NCI-H1694 treated with DMSO at 0.1 percent for 48 hours (cell line): ENCODE measurements around the gene ZNF787.
"Not testable (repeated sequence)": the region's sequence is repeated elsewhere in the genome, so short reads cannot be mapped to it uniquely, and the experiment has no call there.

Experiments
- DNase-seq: peaks from one replicate; lab custom pipeline; 2025; lab: John Stamatoyannopoulos, UW

The ZNF787 gene

DNA sequence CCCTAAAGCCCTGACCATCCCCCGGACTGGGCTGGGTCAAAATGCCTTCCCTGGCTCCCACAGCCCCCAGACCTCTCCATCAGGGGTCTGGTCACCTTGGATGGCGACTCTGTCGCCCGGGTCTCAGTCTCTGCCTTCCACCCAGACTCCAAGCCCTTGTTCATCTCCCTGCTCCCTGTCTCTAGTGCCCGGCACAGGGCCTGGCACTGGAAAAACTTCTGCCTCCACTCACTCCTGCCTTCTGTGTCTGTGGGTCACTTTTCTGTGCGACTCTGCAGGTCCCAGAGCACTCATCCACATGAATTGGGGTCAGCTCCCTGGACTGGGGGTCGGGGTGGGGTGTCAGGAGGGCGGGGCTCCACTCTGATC lies 1.1 kb downstream of the ZNF787 start:
- no peak for DNase-seq

DNA sequence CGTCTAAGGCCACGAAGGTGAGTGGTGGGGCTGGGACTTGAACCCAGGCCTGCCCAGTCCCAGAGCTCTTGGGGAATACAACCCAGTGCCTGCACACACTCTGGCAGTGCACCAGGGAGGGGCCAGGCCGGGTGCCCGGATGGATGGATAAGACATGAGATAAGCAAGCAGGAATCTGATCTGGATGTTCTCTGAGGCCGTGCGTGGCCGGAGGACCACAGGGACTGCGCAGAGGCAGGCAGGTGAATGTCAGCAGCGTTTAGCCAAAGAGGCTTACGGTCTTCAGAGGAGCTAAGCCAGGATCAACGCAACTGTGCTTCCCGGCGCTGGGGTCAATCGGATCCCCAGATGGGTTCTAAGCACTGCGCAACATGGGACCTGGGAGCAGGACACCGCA lies 1.5 kb downstream of the ZNF787 start:
- no peak for DNase-seq

DNA sequence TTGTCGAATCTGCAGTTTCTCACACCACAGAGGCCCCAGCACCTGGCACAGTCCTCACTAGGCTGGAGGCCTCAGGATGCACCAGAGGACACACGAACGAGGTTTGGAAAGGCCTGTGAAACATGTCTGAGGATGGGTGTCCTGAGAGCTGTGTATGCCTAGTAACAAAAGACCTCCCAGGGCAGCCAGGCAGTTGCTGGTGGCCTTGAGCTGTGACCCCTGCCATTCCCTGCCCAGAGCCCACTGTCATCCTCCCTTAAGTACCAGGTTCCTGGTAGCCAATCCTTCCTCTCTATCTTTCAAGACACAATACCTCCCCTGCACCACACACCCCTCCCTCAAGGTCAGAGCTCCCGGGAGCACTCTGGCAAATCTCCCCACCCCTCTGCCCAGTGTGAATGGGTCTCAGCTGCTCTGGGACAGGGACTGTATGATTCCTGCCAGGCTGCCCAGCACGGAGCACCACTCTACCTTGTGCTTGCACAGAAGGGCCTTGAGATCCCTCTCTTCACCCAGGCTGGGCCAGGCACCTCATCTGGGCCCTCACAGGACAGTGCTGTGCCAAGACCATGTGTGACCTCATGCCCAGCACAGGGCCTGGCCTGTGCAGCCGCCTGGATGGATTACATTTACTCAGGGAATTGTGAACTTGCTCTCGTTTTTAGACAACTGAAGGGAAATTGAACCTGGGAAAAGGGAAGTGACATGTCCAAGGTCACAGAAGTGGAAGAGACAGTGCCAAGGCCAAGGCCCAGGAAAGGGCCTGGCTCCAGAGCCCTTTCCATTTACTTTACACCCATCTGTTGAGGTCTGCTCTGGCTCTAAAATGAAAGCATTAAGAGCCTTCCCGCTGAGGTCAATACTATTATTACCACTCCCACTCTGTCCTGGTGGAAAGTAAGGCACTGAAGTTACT lies 2.2 kb downstream of the ZNF787 start:
- no peak for DNase-seq

DNA sequence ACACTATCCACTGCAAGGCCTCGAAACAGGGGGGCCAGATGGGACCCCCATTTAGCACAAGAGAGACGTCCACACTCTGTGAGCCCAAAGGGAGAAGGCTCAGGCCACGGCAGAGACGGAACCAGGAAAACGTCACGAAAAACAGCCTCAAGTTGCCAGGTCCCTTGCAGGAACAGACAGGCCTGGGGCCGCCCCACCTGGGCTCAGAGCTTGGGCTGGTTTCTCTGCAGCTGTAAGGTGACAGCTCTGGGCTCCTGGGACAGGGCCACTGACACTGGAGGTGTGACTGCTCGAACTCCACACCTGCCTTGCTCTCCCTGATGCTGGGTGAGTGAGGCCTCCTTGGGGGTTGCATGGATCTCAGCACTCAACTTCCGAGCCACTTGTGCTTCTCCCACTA lies 3.2 kb downstream of the ZNF787 start:
- DNase-seq, result no peak

DNA sequence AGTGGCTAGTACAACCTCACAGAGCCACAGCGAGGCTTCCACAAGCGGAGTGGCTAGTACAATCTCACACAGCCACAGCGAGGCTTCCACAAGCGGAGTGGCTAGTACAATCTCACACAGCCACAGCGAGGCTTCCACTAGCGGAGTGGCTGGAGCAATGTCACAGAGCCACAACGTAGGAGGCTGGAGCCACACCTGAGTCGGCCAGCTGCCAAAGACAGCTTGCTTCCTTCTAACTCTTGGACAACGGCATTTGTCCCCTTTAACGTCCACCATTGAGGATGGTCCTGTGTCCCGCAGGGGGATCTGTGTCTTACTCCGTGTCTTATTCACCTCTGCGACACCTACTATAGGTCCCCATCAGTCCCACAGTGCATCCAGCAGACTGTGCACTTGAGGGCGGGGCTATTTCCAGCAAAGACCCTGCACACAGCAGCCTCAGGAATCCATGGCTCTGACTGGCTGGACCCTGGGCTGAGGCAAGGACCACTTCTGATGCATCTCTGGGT lies 3.7 kb downstream of the ZNF787 start:
- DNase-seq, result no peak

DNA sequence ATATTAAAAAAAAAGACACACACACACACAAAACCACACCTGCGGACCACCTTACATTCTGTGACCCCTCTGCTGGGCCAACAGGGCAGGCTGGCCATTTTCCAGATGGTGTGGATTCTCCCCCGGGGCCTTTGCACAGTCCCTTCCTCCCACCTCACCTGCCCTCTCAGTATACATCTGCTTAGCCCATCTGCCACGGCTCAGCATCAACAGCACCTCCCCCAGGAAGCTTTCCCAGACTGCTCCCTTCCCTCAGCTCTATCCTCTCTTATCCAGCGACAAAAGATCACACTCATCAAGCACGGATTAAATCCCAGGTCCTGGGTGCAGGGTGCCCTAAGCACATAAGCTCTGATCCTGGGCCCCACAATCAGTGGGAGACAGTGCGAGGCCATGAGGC lies 4.5 kb downstream of the ZNF787 start:
- peak; percentile 1 for DNase-seq

DNA sequence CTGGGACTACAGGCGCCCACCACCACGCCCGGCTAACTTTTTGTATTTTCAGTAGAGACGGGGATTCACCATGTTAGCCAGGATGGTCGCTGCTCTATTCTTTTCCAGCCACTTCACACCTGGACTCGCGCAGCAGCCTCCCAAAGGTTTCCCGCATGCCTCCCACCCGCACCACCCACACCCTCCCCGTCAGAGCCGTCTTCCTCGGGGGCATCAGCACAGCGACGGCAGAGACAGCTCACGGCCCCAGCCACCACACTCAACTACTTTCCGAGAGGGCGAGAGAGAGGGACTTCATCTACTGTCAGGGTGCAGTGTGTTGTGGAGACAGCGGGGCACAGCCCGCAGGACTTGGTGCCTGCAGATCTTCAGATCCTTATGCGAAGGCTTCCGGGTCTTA lies 5.6 kb downstream of the ZNF787 start:
- no peak for DNase-seq

DNA sequence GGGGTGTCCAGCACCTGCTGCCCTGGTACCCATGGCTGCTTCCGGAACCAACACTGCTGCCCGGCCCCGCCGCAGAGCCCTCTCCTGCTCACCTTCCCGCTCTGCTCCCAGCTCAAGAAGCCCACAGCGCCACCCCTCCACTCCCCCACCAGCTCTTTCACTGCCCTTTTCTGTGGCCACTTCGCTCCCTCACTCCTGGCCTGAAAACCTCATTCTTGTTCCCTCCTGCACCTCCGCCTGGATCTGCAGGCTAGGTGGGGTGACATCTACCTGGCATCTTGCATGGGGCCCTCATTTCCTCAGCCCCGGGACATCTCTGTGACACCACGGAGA lies 6.4 kb downstream of the ZNF787 start:
- no peak for DNase-seq

DNA sequence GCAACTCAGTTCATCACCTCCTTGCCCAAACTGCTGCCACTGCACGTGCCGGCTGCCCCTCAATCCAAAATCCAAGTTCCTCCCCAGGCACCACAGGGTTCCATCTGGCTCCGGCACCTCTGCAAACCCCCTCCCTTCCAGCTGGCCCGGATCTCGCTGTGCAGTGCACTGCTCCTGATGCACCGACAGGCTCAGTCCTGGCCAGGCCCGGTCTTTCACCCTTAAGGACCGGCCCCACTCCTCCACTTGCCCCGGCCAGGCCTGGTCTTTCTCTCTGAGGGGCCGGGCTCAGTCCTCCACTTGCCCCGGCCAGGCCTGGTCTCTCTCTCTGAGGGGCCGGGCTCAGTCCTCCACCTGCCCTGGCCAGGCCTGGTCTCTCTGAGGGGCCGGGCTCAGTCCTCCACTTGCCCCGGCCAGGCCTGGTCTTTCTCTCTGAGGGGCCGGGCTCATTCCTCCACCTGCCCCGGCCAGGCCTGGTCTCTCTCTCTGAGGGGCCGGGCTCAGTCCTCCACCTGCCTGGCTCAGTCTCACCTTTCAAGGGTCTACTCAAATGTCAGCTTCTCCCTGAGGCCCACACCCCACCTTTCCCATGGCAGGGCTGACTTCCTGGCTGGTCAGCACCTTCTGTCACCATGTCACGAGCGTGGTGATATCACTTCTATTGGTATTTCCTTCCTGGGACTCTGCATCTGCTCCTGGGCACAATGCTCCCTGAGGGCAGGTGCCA lies 6.9 kb downstream of the ZNF787 start:
- no peak for DNase-seq

DNA sequence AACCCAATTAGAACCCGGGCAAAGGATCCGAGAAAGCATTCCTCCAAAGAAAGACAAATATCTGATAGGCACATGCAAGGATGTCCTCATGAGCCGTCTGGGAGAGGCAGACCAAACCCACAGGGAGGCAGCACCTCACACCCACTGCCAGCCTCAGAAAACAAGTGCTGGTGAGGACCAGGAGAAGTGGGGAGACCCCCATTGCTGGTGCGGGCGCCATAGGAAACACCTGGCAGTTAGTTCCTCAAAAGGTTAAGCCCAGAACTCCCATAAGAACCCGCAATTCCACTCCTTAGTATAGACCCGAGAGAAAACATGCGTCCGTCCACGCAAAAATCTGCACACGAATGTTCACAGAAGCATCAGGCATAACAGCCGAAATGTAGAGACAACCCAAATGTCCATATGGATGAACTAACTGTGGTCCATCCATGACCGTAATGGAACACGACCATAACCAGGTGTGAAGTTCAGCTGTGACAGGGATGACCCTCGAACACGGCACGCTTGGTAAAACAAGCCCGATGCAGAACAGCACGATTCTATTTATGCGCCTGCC lies 7.9 kb downstream of the ZNF787 start:
- no peak for DNase-seq

DNA sequence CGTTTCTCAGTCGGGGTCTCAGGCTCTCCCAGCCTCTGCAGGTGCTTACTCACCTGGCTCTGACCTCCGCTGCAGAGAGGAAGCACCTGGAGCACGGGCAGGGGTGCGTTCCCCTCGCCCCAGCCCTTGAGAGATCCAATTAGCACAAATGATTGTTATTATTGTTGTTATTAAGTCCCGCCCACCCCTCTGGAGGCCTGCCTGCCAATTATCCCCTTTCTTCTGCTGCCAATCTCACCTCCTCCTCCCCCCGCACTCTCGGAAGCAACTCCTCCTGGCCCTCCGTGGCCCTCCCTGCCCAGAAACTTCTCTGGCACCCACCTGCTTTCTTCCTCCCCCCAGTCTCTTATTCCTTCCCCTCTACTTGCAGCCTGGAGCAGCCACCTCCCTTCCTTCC lies 8.8 kb downstream of the ZNF787 start:
- DNase-seq, result no peak

DNA sequence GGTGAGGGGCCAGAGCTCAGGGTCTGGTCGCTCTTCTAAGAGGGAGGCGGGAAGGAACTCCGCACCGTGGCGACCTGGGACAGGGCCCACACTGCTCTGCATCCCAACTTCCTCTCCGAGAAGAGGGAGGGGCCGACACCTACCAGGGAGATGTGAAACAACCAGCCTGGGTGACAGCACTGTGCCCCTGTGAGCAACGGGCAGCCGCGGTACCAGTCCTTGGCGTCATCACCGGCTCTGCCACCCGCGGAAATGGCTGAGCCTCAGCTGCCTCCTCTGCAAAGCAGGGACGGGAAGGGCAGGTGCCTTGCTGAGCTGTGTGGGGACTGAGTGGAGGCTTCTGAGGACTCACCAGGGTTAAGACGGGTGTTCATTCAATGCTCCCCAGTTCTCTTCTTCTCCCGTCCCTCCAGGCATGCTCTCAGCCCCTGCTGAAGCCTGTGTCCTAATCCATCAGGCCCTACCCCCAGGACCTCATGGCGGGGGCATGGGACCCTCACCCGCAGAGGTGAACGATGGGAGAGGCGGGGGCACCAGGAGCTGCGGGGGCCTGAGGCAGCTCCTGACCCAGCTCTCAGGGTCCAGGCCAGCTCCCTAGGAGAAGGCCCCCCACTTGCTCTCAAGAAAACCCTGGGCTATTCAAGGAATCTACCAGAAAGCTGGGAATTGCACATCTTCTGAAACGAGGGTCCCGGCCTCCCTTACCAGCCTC lies 9.3 kb downstream of the ZNF787 start:
- DNase-seq, result no peak

DNA sequence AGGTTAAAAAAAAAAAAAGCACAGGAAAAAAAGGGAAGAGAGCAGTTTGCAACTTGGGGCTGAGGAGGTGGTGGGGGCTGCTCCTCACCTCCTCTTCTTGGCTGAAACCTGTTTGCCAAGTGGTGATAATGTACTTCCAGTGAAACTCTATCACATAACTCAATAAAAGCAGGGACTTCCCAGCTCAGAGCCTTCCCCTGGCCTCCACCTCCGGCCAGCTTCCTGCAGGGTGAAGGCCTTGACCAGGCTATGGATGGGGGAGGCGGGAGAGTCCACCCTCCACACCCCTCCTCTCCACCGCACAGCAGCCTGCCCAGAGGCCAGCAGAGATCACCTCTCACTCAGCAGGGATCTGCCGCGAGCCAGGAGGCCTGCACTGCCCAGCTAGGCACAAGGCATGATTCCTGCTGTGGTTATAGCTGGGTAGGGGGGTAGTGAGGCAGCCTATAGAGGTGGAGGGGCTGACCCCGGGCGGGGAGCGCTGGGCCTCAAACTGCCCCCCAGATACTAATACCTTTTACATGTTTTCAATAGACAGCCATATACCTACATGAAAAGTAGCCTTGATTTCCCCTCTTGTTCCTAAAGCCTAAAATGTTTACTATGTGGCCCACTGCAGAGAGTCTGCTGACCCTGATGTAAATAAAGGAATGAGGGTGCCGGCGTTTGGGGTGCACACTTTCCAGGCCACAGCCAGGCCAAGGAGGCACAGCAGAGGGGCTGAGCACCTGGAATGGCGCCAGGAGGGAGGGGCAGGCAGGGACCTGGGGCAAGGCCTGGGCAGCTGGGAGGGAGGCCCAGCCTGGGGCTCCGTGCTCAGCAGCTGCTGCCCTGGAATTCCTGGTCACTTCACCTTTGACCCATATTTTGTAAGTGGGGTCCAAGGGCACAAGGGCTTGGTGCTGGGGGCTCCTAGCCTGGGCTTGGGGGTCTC lies 10.3 kb downstream of the ZNF787 start:
- DNase-seq, result no peak

DNA sequence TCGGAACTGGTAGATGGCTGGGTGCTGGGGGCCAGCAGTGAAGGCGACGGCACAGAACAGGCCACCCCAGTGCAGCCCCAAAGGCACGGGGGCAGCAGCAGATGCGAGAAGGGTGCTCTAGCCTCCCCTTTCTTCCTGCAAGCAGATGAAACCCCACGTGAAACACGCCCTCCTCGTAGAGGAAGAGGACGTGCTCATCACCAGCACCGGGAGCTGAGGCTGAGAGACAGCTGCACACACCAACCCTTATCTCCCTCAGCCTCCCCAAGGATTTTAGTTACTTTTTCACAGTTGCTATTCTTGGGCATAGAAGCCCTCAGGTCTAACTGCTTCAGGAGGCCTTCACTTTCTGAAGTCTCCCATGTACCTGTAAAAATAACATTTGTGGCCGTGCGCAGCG lies 11.9 kb downstream of the ZNF787 start:
- no peak for DNase-seq

DNA sequence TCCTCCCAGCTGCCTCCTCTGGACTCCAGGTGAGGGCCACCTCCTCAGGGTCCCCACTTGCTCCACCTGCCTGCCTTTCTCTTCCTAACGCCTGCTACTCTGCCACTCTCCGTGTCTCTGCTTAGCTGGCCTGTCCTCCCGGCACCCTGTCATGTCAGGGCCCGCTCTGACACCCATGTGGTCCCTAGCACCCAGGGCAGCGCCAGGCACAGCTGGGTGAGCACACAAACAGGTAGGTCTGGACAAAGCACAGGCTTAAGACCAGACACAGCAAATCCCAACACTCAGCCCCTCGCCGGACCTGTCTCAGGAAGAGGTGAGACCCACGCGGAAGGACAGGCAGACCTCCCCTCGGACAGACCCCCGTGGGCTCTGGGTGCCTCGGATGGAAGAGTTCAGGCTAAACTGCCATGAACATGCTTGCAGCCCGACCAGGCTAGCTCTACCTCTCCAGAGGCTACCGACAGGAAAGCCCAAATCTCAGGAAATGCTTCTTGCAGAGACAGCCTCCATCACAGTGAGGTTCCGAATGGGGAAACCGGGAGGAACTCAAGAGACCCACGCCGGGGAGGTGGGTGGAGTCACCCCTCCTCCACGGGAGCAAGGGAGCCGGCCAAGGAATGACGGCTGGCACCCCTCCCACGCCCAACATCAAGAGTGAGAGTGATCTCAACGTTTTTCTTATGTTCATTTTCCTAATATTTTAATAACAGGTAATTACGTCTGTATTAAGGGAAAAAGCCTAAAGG lies 12.5 kb downstream of the ZNF787 start:
- DNase-seq, result no peak

DNA sequence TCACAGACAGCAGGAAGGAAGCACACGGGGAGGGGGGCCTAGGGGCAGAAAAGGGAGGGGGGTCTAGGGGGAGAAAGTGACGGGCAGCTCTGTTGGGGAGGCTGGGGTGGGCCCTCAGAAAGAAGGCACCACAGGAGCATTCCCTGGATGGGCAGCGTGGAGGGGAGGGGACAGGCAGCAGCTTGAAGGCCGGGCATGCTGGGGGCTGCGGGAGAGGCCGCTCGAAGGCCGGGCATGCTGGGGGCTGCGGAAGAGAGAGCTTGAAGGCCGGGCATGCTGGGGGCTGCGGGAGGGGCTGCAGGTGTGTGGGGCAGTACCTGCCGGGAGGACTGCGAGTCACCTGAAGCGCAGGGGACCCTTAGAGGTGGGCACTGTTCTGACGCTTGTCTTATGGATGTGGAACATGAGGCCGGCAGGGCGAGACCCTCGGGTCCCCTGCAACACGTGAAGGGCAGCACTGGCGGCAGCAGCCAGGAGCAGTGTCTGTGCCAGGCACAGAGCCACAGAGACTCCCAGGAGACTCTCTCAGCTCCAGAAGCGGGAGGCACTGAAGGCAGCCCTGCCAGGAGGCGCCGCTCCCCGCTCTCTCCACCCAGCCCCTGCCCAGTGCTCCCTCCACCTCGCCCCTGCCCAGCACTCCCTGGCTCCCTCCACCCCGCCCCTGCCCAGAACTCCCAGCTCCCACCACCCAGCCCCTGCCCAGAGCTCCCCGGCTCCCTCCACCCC lies 13.3 kb downstream of the ZNF787 start:
- peak; percentile 18 for DNase-seq

DNA sequence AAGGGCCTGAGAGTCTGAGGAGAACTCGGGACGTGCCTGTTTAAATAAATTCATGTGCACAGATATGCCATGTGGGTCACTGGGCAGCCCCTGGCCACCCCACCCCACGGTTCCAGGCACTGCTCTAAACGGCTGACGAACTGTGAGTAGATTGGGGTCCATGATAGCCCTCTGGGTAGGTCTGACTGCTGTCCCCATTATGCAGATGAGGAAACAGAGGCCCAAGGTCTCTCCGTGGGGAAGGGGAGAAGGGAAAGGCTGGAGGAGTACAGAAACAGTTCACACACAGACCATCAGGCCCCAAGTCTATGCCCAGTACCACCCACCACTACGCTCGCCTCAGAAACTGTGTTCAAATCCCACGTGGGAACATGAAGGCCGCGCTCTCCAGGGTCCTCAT lies 14.1 kb downstream of the ZNF787 start:
- no peak for DNase-seq

DNA sequence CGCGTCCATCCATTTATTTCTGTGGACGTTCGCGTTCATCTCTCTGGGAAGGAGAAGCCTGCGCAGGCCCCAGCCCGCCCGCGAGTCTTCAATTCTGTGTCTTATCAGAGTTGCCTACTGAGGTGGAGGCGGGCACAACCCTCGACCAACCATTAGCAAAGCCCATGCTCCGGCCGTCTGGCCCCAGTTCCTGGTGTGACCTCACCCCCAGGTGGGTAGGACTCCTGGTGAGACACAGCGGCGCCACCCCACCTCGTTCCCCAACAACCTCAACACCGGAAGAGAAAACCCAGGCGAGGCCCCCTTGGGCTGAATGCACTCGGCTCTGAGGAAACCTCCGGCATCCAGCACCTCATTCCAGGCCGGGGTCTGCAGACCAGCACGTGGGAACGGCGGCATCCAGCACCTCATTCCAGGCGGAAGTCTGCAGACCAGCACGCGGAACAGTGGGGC lies 14.7 kb downstream of the ZNF787 start:
- DNase-seq, result no peak

DNA sequence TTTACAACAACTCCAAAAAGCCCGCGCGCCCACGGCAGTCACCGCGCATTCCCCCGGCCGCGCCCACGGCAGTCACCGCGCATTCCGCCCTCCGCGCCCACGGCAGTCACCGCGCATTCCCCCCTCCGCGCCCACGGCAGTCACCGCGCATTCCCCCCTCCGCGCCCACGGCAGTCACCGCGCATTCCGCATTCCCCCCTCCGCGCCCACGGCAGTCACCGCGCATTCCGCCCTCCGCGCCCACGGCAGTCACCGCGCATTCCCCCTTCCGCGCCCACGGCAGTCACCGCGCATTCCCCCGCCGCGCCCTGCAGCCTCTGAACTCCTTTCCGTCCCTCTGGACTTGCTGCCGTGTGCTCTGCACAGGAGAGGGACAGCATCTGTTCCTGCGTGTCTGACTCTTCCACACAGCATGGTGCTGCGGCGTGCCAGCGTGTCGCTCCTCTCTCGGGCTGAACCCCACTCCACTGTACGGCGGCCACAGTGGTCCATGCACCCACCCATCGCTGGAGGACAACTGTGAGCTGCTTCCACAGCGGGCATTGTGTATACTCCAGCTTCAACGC lies 15.2 kb downstream of the ZNF787 start:
- not testable (repeated sequence) for DNase-seq
